H1 (cell line): Measurements from ENCODE around the gene EPS8. TPM values are rescaled to one million over a fixed set of nuclear protein-coding genes. Genes with fewer than 3 reads are reported as not detected.

Experiments used
- RNF2 ChIP-seq: fragments of 200-900, 300-1000 bp; sonication (generic); IDR thresholded peaks from 2 replicates; pipeline ENCODE4 v1.7.1; 2016; ENCODE audit warnings: borderline replicate concordance, low read depth, mild to moderate bottlenecking, antibody characterized with exemption, low read length; ENCODE audit not compliant: poor library complexity, severe bottlenecking; ENCODE audit errors: missing control alignments
- USF2 ChIP-seq: IDR thresholded peaks from 2 replicates; pipeline ENCODE4 v1.6.1; 2011; ENCODE audit warnings: low read length, improper control_type of control experiment
- polyA plus RNA-seq, 7 experiments: library from polyadenylated mRNA; depleted of rRNA in 3 of 7; stranded (reverse) in 5 of 7; unstranded in 2 of 7; fragments of >200 nt in 5 of 7; fragments of 200-250 nt in 2 of 7; gene quantifications; 1 replicate in 5 of 7; 2 replicates in 1 of 7; 4 replicates in 1 of 7; pipeline versions ENCODE4 v1.2.1 to v1.2.3, GENCODE V29; 2011 to 2013; ENCODE audit warnings: missing spikeins in 2 of 7, mixed read lengths in 2 of 7
- total RNA-seq: library from RNA; stranded (reverse); fragmentation: NEBNext Ultra II Directional; extraction: Animal tissue kit (Norgen Biotek cat#: 25700); gene quantifications from 2 replicates; pipeline ENCODE4 v1.2.1, GENCODE V29; 2021

EPS8 gene
- total and polyA plus RNA-seq, 2 of the 8 experiments (the other 6 are each of a cell fraction or from before 2014, with no cell fraction given) = 3.0 to 4.6 TPM

- no peak for TF ChIP-seq USF2
- TF ChIP-seq RNF2 = no peak
Measured at GRCh38 chr12:15601210-15601800, 187.9 kb downstream of the EPS8 start (continued).
